Measurements from ENCODE around the gene GOT2.
"Not testable (repeated sequence)": the region's sequence is repeated elsewhere in the genome, so short reads cannot be mapped to it uniquely, and the experiment has no call there.

The GOT2 gene

DNA sequence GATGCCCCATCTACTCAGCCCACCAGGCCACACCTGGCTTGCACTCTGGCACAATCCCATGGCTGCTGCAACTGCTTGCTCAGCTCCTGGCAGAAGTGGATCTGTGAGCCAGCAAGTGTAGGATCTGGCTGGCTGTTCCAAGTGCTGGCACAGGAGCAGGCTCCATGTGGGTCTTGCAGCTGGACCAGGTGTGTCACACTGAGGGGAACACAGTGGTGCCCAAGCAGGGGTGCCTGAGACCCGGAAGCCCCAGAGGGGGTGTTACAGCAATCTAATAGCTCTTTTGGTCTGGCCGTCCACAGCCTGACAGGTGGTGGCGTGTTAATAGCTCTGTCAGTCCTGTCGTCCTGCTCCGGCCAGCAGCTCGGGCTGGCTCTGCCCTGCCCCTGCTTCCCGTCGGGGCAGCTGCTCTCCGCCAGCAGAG lies 19.6 kb upstream of the GOT2 start:
- no peak for DNase-seq (ENCODE audit: low read depth)
- TF ChIP-seq, protein P1, sequence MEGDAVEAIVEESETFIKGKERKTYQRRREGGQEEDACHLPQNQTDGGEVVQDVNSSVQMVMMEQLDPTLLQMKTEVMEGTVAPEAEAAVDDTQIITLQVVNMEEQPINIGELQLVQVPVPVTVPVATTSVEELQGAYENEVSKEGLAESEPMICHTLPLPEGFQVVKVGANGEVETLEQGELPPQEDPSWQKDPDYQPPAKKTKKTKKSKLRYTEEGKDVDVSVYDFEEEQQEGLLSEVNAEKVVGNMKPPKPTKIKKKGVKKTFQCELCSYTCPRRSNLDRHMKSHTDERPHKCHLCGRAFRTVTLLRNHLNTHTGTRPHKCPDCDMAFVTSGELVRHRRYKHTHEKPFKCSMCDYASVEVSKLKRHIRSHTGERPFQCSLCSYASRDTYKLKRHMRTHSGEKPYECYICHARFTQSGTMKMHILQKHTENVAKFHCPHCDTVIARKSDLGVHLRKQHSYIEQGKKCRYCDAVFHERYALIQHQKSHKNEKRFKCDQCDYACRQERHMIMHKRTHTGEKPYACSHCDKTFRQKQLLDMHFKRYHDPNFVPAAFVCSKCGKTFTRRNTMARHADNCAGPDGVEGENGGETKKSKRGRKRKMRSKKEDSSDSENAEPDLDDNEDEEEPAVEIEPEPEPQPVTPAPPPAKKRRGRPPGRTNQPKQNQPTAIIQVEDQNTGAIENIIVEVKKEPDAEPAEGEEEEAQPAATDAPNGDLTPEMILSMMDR (IDR thresholded peaks at IDR 0.05; ENCODE audit: insufficient read depth, low read depth, low read length, missing control alignments): no peak
- no peak overlapping the region for H3K4me3 ChIP-seq (ENCODE audit: low read length)

DNA sequence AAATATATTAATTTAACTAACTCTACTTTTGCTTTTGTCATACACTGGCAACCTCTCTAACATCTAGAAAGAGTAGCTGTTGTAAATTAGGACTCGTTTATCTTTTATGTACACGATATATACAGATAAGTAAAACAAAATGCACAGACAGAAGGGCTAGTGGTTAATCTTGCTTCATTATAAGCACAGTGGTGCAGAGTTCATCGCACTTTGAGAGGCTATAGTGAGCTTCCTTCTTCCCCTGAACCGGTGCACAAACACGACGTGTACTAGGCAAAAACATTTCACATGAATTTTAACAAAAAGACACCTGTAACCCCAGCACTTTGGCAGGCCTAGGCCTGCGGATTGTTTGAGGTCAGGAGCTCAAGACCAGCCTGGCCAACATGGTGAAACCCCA lies 10.4 kb upstream of the GOT2 start:
- no peak overlapping the region for H3K4me3 ChIP-seq (ENCODE audit: low read length)
- TF ChIP-seq, protein P1 (IDR thresholded peaks at IDR 0.05; ENCODE audit: insufficient read depth, low read depth, low read length, missing control alignments): no peak
- no peak for DNase-seq (ENCODE audit: low read depth)

- TF ChIP-seq, protein P1 (IDR thresholded peaks at IDR 0.05; ENCODE audit: insufficient read depth, low read depth, low read length, missing control alignments): no peak
- DNase-seq (ENCODE audit: low read depth): no peak
- no peak overlapping the region for H3K4me3 ChIP-seq (ENCODE audit: low read length)
Measured at GRCh38 chr16:58741976-58742375, 7.9 kb upstream of the GOT2 start.

DNA sequence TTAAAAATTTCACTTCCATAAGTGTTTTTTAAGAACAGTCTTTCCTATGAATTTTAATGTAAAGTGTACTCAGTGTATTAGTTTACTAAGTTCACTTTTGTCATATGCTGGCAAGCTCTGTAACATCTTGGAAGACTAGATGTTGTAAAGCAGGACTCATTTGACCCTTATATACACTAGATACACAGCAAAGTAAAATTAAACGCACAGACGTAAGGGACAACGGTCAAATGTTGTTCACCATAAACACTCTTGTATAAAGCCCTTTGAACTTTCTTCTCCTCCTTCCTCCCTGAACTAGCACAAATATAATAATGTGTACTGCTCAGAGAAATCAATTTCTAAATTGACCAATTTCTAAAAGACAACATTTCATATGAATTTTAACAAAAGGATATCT lies 7.0 kb upstream of the GOT2 start:
- TF ChIP-seq, protein P1 (IDR thresholded peaks at IDR 0.05; ENCODE audit: insufficient read depth, low read depth, low read length, missing control alignments): no peak
- no peak for DNase-seq (ENCODE audit: low read depth)
- H3K4me3 ChIP-seq (ENCODE audit: low read length): no peak overlapping the region

- H3K4me3 ChIP-seq (ENCODE audit: low read length): no peak overlapping the region
- TF ChIP-seq, protein P1 (IDR thresholded peaks at IDR 0.05; ENCODE audit: insufficient read depth, low read depth, low read length, missing control alignments): no peak
- no peak for DNase-seq (ENCODE audit: low read depth)
Measured at GRCh38 chr16:58738672-58739296, 4.7 kb upstream of the GOT2 start.

DNA sequence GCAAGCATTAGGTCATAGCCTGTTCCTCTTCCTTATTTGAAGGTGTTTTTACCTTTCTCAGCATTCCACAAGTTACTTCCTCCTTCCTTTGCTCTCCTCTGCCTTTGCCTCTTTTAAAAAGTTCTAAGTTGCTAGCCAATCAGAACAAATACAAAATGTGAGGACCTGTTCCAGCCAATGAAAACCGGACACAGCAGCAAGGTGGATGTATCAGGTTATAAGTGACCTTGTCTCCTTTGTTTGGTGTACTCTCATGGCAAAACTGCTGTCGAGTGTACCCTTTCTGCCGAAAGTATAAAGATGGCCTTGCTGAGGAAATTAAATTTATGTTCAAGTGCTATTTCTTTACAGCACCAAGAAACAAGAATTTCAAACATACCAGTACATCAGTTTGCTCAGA lies 2.2 kb upstream of the GOT2 start:
- not testable (repeated sequence) for H3K4me3 ChIP-seq (ENCODE audit: low read length)
- peak; percentile 40 for DNase-seq (ENCODE audit: low read depth)

GRCh38 chr16:58734459-58734787 lies 307 bp upstream of the GOT2 start:
- TF ChIP-seq, protein P1 (IDR thresholded peaks at IDR 0.05; ENCODE audit: insufficient read depth, low read depth, low read length, missing control alignments): no peak
- H3K4me3 ChIP-seq (ENCODE audit: low read length): no peak overlapping the region
- DNase-seq (ENCODE audit: low read depth): no peak

All from epithelial cell of esophagus (primary cell).